ENCODE measurements around the gene PXDN.

- TF ChIP-seq POLR2A (IDR thresholded peaks at IDR 0.05) (no peak), POLR2AphosphoS5 (IDR thresholded peaks at IDR 0.05) (no peak)
- TF ChIP-seq, protein P1, sequence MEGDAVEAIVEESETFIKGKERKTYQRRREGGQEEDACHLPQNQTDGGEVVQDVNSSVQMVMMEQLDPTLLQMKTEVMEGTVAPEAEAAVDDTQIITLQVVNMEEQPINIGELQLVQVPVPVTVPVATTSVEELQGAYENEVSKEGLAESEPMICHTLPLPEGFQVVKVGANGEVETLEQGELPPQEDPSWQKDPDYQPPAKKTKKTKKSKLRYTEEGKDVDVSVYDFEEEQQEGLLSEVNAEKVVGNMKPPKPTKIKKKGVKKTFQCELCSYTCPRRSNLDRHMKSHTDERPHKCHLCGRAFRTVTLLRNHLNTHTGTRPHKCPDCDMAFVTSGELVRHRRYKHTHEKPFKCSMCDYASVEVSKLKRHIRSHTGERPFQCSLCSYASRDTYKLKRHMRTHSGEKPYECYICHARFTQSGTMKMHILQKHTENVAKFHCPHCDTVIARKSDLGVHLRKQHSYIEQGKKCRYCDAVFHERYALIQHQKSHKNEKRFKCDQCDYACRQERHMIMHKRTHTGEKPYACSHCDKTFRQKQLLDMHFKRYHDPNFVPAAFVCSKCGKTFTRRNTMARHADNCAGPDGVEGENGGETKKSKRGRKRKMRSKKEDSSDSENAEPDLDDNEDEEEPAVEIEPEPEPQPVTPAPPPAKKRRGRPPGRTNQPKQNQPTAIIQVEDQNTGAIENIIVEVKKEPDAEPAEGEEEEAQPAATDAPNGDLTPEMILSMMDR (IDR thresholded peaks at IDR 0.05), result no peak
Observed at GRCh38 chr2:1607236-1607920, 136.9 kb downstream of the PXDN start.
